Body of pancreas (tissue), 4 donors: ENCODE results near the gene SLC7A4. TPM values are rescaled to one million over a fixed set of nuclear protein-coding genes. Genes with fewer than 3 reads are reported as not detected.
"Not testable (repeated sequence)": the region's sequence is repeated elsewhere in the genome, so short reads cannot be mapped to it uniquely, and the experiment has no call there.

Experiments used
- ATAC-seq: fragments of 150-250 bp; one replicate; pipeline ENCODE4 v1.9.1; 2016
- DNase-seq, 4 donors: peaks; one replicate each; pipeline ENCODE4 v3.0.0-alpha.2; 2019
- H3K27ac ChIP-seq, 4 donors: fragments of 200-600 bp; sonication (generic); 1 replicate in 3 of 4; 2 replicates in 1 of 4; pipeline versions ENCODE4 v1.5.1 to v1.6.1; 2016 to 2019; ENCODE audit warnings: mild to moderate bottlenecking in 1 of 4, mixed read lengths in 1 of 4, moderate library complexity in 1 of 4
- H3K27me3 ChIP-seq, 2 donors: fragments of 200-600 bp; sonication (generic); one replicate each; pipeline ENCODE4 v1.6.0; 2016; ENCODE audit warnings: mild to moderate bottlenecking in 1 of 2
- H3K36me3 ChIP-seq, 2 donors: fragments of 200-600 bp; sonication (generic); replicated peaks in 1 of 2; 2 replicates each; pipeline ENCODE4 v1.5.1; 2016; ENCODE audit warnings: low read depth in 2 of 2; ENCODE audit not compliant: insufficient read depth in 1 of 2
- H3K4me1 ChIP-seq: fragments of 200-600 bp; sonication (generic); one replicate; pipeline ENCODE4 v1.6.0; 2016
- H3K4me3 ChIP-seq, 2 donors: fragments of 200-600 bp; sonication (generic); 1 replicate in 1 of 2; 2 replicates in 1 of 2; pipeline ENCODE4 v1.5.1; 2016 to 2019
- H3K9me3 ChIP-seq, 3 donors: fragments of 200-600 bp; sonication (generic); 1 replicate in 2 of 3; 2 replicates in 1 of 3; pipeline ENCODE4 v1.5.1; 2016
- POLR2A ChIP-seq, 3 donors: fragments of 450-650 bp; IDR thresholded peaks; one replicate each; pipeline ENCODE4 v1.6.1; 2016; ENCODE audit warnings: antibody characterized with exemption in 3 of 3, mild to moderate bottlenecking in 2 of 3
- WGBS, 2 donors: methylation state at CpG; one replicate each; pipeline ENCODE4 v1.1.5; 2017; 5-methylcytosine and 5-hydroxymethylcytosine counted together
- intact Hi-C: fragments of 100-400 bp; cut with DNase I; formaldehyde crosslinking; loops from one replicate; pipeline ENCODE4 v1.15.1; 2023
- total RNA-seq, 2 donors: library from RNA; depleted of rRNA; stranded (reverse); fragments of >200 nt; gene quantifications; one replicate each; pipeline ENCODE4 v1.1.0, GENCODE V29; 2016
- TF ChIP-seq, protein P1 (sequence below), 7 experiments: fragments of 450-650 bp in 4 of 7; fragments of 200-600 bp in 3 of 7; sonication (generic) in 3 of 7; IDR thresholded peaks; one replicate each; pipeline ENCODE4 v1.5.1; 2016 to 2019; ENCODE audit warnings: antibody characterized with exemption in 7 of 7

SLC7A4 gene
- total RNA-seq, 2 donors from 2014 or later = 1.3 to 1.8 TPM

DNA sequence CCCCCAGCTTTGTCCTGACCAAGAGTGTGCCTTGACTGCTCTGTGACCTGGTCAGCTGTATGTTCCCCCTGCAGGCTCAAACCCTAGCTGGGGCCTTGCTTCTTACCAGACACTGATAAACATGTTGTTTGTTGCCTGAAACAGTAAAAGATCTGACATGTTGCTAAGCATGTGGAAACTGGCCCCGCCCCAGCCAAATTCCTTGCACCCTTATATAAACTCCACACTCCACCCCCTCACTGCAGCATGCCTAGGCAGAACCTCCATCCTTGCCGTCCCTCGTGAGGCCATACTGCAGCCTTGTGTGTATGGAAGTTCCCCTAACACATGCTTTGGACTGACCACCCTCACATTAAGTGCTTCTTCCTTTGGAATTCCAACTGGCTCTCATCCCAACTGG is 40.7 kb upstream of the SLC7A4 start:
- 75 to 86% methylated on average over 3 of the region's 3 CpGs for WGBS, 2 donors
- H3K4me1 ChIP-seq = no peaks in the 10 kb centered on the region

DNA sequence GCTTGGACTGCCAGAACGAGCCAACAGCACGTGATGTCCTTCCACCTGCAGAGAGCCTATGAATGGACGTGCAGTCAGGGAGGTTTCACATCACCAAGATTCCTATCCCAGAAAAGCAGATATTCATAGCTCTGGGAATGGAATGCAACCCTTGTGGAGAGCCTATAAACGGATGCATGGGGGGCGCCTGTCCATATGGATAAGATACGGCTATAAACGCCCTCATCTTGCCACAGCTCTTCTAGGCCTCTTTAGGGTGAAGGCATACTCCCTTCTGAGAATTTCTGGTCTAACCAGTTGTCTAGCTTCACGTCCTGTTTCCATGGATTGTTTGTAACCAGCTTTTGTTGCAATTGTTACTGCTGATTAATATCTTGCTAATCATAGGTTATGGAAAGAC is 39.4 kb upstream of the SLC7A4 start:
- WGBS, 2 donors = 70 to 78% methylated on average over 8 of the region's 8 CpGs
- H3K9me3 ChIP-seq, H3K36me3 ChIP-seq, DNase-seq, intact Hi-C loops, H3K27ac ChIP-seq, H3K27me3 ChIP-seq, H3K4me3 ChIP-seq, ATAC-seq, H3K4me1 ChIP-seq: not testable (repeated sequence)

More for the DNA sequence above, 40.7 kb upstream of the SLC7A4 start:
- no peak overlapping the region for H3K27ac ChIP-seq
- intact Hi-C loops = no loop called here
- no peaks in the 10 kb centered on the region for H3K36me3 ChIP-seq
- DNase-seq (no peak), ATAC-seq (no peak)
- TF ChIP-seq POLR2A (IDR thresholded peaks at IDR 0.05) = no peak
- TF ChIP-seq, protein P1, sequence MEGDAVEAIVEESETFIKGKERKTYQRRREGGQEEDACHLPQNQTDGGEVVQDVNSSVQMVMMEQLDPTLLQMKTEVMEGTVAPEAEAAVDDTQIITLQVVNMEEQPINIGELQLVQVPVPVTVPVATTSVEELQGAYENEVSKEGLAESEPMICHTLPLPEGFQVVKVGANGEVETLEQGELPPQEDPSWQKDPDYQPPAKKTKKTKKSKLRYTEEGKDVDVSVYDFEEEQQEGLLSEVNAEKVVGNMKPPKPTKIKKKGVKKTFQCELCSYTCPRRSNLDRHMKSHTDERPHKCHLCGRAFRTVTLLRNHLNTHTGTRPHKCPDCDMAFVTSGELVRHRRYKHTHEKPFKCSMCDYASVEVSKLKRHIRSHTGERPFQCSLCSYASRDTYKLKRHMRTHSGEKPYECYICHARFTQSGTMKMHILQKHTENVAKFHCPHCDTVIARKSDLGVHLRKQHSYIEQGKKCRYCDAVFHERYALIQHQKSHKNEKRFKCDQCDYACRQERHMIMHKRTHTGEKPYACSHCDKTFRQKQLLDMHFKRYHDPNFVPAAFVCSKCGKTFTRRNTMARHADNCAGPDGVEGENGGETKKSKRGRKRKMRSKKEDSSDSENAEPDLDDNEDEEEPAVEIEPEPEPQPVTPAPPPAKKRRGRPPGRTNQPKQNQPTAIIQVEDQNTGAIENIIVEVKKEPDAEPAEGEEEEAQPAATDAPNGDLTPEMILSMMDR (IDR thresholded peaks at IDR 0.05) = no peak
- no peak overlapping the region for H3K4me3 ChIP-seq
- no peaks in the 10 kb centered on the region for H3K27me3 ChIP-seq
- H3K9me3 ChIP-seq = no peaks in the 10 kb centered on the region

DNA sequence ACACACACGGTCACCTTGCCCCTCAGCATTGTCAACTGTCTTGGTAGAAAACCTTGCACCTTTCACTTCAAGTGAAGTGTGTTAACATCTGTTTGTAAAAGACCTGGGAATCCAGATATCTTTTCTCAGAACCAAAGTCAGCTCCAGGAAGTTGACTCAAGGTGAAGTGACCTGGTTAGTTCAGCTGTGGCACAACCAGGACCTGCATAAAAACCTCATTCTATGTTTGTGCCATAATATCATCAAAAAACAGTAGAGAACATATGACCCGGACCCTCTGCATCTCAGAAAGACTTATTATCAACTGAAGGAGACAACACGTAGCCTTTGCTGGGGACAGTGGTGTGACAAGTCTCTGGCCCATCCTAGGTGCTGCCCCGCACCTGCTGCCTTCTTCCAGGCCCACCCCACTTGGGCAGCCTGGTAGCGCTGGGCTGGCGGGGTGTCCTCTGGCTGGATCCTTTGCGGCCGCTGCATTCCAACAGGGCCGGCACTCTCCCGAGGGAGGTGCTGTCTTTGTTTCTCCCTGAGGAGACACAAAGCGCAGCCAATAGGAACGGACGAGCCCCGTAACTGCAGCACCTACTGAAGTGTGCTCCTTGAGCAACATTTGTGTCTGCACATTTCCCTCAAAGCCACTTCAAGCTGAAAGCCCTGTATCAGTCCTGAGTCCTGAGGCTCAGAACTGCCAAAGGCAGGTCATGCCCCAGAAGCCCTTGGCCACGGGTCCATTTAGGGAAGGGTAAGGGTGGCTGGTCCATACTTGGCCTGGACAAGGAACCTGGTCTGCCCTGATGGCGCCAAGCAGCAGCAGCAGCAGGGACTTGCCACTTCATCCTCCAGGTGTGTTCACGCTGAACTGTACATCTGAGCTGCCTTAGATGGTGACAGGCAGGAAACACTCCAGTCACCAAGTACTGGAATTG is 38.6 kb upstream of the SLC7A4 start:
- ATAC-seq (no peak), DNase-seq (no peak)
- no peaks in the 10 kb centered on the region for H3K4me1 ChIP-seq
- WGBS, 2 donors = 80 to 86% methylated on average over 11 to 13 of the region's 17 CpGs
- H3K9me3 ChIP-seq = no peaks in the 10 kb centered on the region
- H3K36me3 ChIP-seq = no peaks in the 10 kb centered on the region
- H3K27me3 ChIP-seq = no peaks in the 10 kb centered on the region
- no peak overlapping the region for H3K27ac ChIP-seq
- H3K4me3 ChIP-seq = no peak overlapping the region
- intact Hi-C loops = no loop called here
- TF ChIP-seq POLR2A (IDR thresholded peaks at IDR 0.05) = no peak
- TF ChIP-seq, protein P1 (IDR thresholded peaks at IDR 0.05) = no peak

DNA sequence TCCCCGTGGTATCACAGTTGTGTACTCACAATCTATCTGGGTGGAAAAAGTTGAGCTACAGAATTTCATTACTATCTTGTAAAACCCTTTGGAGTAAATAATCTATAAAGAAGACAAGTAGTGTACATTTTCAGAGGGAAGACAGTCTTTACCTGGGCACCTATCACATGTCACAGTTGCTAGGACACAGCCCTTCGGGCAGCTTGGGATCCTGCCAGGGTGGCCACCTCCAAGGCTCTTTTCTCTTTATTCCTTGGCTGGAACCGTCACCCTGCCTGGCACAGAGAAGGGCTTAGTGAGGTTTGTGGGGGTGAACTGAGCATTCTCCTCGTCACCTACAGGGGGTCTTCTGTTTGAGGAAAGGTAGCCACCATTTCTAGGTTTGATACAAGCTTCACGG is 37.0 kb upstream of the SLC7A4 start:
- Histone ChIP-seq H3K36me3 (no peaks in the 10 kb centered on the region), H3K9me3 (no peaks in the 10 kb centered on the region), H3K4me3 (no peak overlapping the region), H3K27ac (no peak overlapping the region), H3K27me3 (no peaks in the 10 kb centered on the region), H3K4me1 (no peaks in the 10 kb centered on the region)
- DNase-seq = no peak
- no peak for TF ChIP-seq POLR2A (IDR thresholded peaks at IDR 0.05)
- TF ChIP-seq, protein P1 (IDR thresholded peaks at IDR 0.05) = no peak
- intact Hi-C loops = no loop called here
- ATAC-seq = no peak
- WGBS, 2 donors = 33 to 36% methylated on average over 3 to 5 of the region's 5 CpGs

DNA sequence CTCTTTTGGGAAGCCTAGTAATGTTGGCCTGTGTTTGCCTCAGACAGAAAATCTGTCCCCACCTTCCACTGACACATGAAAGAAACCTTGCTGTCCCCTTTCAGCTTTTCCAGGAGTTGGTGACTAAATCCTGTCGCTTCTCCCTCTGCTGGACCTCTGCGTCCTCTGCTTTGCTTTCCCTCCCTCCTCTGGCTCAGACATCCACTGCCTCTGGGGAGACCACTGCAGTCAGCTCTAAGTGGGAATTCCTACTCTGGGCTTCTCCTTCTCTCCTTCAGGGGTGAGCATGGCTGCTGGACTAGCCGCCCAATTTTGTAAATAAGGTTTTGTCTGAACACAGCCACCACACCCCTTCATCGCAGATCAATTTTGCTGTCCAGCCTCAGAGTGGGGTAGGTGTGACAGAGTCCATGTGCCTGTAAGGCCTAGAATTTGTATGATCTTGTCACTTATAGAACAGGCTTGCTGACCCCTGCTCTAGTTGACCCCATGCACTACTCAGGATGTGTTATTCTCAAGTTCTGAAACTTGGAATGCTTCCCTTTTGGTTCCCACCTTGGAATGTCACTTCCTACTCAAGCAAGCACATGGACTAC is 36.4 kb upstream of the SLC7A4 start:
- no peak overlapping the region for H3K27ac ChIP-seq
- H3K27me3 ChIP-seq = no peaks in the 10 kb centered on the region
- TF ChIP-seq, protein P1 (IDR thresholded peaks at IDR 0.05) = no peak
- TF ChIP-seq POLR2A (IDR thresholded peaks at IDR 0.05) = no peak
- no peaks in the 10 kb centered on the region for H3K36me3 ChIP-seq
- no peak overlapping the region for H3K4me3 ChIP-seq
- no peak for DNase-seq
- WGBS, 2 donors = 75 to 78% methylated on average over 4 of the region's 4 CpGs
- H3K4me1 ChIP-seq = no peaks in the 10 kb centered on the region
- no peaks in the 10 kb centered on the region for H3K9me3 ChIP-seq
- intact Hi-C loops = no loop called here
- no peak for ATAC-seq
